ENCODE data around the gene TMED9. TPM values are rescaled to one million over a fixed set of nuclear protein-coding genes. Genes with fewer than 3 reads are reported as not detected.
"Not testable (repeated sequence)": the region's sequence is repeated elsewhere in the genome, so short reads cannot be mapped to it uniquely, and the experiment has no call there.

Gene TMED9
- total RNA-seq, 1 experiment from 2014 or later: 168 TPM

DNA sequence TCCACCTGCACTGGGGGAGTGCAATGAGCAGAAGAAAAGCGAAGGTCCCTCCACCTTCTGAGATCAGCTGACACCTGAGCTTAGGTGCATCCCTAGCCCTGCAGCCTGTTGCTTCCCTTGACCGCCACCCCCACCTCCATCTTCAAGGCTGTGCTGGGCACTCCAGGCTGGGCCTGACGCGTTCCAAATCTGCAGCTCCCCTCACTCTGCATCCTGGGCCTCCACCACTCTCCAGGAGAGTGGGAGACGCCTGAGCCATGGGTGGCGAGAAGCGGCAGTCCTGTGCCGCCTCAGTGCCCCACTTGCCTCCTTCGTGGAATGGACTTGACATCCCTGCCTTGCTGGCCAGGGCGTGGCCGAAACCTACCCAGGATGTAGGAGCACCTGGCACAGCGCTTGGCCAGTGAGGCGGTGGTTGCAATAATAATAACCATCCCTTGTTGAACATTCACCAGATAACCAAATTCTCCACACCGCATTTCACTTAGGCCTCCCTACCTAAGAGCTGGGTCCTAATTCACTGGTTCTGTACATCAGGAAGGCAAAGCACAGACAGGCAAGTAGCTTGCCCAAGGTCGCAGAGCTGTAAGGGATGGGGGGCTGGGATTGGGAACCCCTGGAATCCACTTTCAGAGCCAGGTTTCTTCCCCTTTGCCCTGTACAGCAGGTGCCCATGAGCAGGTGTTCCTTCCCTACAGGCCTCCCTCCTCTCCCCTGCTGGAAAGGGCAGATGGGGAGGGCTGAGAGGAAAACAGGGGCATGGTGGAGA is 19.6 kb downstream of the TMED9 start:
- H3F3A ChIP-seq (ENCODE audit: insufficient read depth, low read depth): no peaks in the 10 kb centered on the region
- H3K9me2 ChIP-seq (ENCODE audit: insufficient read depth): no peaks in the 10 kb centered on the region
- no peaks in the 10 kb centered on the region for H3K79me2 ChIP-seq (ENCODE audit: low read depth)
- H3K4me1 ChIP-seq (replicated peaks; ENCODE audit: insufficient read depth): no peaks in the 10 kb centered on the region
- DNase-seq: no peak
- H3K27me3 ChIP-seq (ENCODE audit: insufficient read depth, low read depth): peaks cover 26% of the 10 kb centered on the region
- no peak overlapping the region for H2AFZ ChIP-seq
- ChIA-PET CTCF (interaction anchor here (0.6 kb wide), 1 partner anchor 473 kb away, joined by 3 read pairs; no protein-coding TSS in a partner anchor), POLR2A (ENCODE audit: unreplicated experiment) (no interaction called here)
- no peak overlapping the region for H3K4me3 ChIP-seq
- TF ChIP-seq, protein P1, sequence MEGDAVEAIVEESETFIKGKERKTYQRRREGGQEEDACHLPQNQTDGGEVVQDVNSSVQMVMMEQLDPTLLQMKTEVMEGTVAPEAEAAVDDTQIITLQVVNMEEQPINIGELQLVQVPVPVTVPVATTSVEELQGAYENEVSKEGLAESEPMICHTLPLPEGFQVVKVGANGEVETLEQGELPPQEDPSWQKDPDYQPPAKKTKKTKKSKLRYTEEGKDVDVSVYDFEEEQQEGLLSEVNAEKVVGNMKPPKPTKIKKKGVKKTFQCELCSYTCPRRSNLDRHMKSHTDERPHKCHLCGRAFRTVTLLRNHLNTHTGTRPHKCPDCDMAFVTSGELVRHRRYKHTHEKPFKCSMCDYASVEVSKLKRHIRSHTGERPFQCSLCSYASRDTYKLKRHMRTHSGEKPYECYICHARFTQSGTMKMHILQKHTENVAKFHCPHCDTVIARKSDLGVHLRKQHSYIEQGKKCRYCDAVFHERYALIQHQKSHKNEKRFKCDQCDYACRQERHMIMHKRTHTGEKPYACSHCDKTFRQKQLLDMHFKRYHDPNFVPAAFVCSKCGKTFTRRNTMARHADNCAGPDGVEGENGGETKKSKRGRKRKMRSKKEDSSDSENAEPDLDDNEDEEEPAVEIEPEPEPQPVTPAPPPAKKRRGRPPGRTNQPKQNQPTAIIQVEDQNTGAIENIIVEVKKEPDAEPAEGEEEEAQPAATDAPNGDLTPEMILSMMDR (conservative IDR thresholded peaks at IDR 0.05): no peak
- no peak for TF ChIP-seq EZH2 (IDR thresholded peaks at IDR 0.05; ENCODE audit: low read depth)
- no peak overlapping the region for H3K27ac ChIP-seq
- H3K36me3 ChIP-seq (ENCODE audit: low read depth): no peaks in the 10 kb centered on the region
- intact Hi-C loops (cut with micrococcal nuclease; ENCODE audit: unreplicated experiment): no loop called here
- no peaks in the 10 kb centered on the region for H4K20me1 ChIP-seq (ENCODE audit: insufficient read depth)
- no TSS peak for BruUV-seq (replicated peaks)
- peaks cover 3% of the 10 kb centered on the region; the same call in 1 of the 2 replicates for H3K9me3 ChIP-seq (ENCODE audit: insufficient read depth, low read depth)
- H3K4me2 ChIP-seq: no peak overlapping the region

DNA sequence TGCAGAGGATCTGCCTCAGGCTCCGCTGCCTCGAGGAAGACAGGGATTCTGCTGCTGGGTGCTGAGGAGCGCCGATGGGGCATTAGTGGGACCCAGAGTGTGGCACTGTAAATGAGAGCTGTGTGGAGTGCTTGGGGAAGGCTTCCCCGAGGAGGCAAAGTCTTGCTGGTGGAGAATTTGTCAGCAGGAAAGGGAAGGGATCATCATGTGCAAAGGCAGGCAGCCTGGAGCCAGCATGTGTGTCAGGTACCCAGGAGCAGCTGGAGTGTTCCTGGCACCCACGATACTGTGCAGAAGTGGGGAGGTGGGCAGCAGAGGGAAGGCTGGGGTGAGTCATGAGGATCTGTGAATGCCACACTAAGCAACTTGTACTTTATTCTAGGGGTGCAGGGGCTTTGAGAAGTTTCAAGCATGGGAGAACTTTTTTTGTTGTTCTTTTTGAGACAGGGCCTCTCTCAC is 20.2 kb downstream of the TMED9 start:
- CTCF ChIA-PET: no interaction called here

DNA sequence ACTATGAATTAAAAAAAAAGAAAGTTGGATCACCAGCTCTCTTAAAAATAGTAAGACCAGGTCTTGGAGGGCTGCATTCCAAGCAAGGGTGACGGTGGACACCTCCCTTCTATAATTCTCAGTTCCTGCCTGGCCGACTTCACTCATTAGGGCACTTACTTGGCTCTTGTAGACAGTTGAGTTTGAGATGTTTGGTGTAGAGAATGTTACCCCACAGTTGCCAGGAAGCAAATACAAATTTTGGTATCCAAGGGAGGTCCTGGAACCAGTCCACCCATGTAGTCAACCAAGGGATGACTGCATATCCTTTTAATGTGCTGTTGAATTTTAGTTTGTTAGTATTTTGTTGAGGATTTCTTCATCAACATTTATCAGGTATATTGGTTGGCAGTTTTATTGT is 28.6 kb downstream of the TMED9 start:
- no peak for TF ChIP-seq EZH2 (IDR thresholded peaks at IDR 0.05; ENCODE audit: low read depth)
- TF ChIP-seq, protein P1 (conservative IDR thresholded peaks at IDR 0.05): no peak
- BruUV-seq (replicated peaks): no TSS peak
- ChIA-PET CTCF (no interaction called here), POLR2A (ENCODE audit: unreplicated experiment) (no interaction called here)
- Histone ChIP-seq H3F3A (ENCODE audit: insufficient read depth, low read depth) (no peaks in the 10 kb centered on the region), H3K4me1 (replicated peaks; ENCODE audit: insufficient read depth) (no peaks in the 10 kb centered on the region), H3K9me3 (ENCODE audit: insufficient read depth, low read depth) (peaks cover 3% of the 10 kb centered on the region; the same call in 1 of the 2 replicates), H3K4me2 (no peak overlapping the region), H4K20me1 (ENCODE audit: insufficient read depth) (no peaks in the 10 kb centered on the region), H3K79me2 (ENCODE audit: low read depth) (no peaks in the 10 kb centered on the region), H3K27ac (no peak overlapping the region), H3K9me2 (ENCODE audit: insufficient read depth) (no peaks in the 10 kb centered on the region), H3K4me3 (no peak overlapping the region), H3K36me3 (ENCODE audit: low read depth) (no peaks in the 10 kb centered on the region), H3K27me3 (ENCODE audit: insufficient read depth, low read depth) (peaks cover 68% of the 10 kb centered on the region), H2AFZ (no peak overlapping the region)
- intact Hi-C loops (cut with micrococcal nuclease; ENCODE audit: unreplicated experiment): no loop called here
- DNase-seq: no peak

More for the DNA sequence above, 20.2 kb downstream of the TMED9 start:
- H3F3A ChIP-seq (ENCODE audit: insufficient read depth, low read depth): no peaks in the 10 kb centered on the region
- intact Hi-C loops (cut with micrococcal nuclease; ENCODE audit: unreplicated experiment): no loop called here
- no peak overlapping the region for H3K4me3 ChIP-seq
- H3K9me2 ChIP-seq (ENCODE audit: insufficient read depth): no peaks in the 10 kb centered on the region
- no peak for DNase-seq
- no peaks in the 10 kb centered on the region for H3K36me3 ChIP-seq (ENCODE audit: low read depth)
- H3K27me3 ChIP-seq (ENCODE audit: insufficient read depth, low read depth): peaks cover 32% of the 10 kb centered on the region
- POLR2A ChIA-PET (ENCODE audit: unreplicated experiment): no interaction called here
- TF ChIP-seq EZH2 (IDR thresholded peaks at IDR 0.05; ENCODE audit: low read depth): no peak
- TF ChIP-seq, protein P1 (conservative IDR thresholded peaks at IDR 0.05): no peak
- no peak overlapping the region for H3K4me2 ChIP-seq
- no peaks in the 10 kb centered on the region for H3K4me1 ChIP-seq (replicated peaks; ENCODE audit: insufficient read depth)
- no TSS peak for BruUV-seq (replicated peaks)
- H3K79me2 ChIP-seq (ENCODE audit: low read depth): no peaks in the 10 kb centered on the region
- H3K9me3 ChIP-seq (ENCODE audit: insufficient read depth, low read depth): peaks cover 3% of the 10 kb centered on the region; the same call in 1 of the 2 replicates
- no peak overlapping the region for H3K27ac ChIP-seq
- H4K20me1 ChIP-seq (ENCODE audit: insufficient read depth): no peaks in the 10 kb centered on the region
- H2AFZ ChIP-seq: no peak overlapping the region

DNA sequence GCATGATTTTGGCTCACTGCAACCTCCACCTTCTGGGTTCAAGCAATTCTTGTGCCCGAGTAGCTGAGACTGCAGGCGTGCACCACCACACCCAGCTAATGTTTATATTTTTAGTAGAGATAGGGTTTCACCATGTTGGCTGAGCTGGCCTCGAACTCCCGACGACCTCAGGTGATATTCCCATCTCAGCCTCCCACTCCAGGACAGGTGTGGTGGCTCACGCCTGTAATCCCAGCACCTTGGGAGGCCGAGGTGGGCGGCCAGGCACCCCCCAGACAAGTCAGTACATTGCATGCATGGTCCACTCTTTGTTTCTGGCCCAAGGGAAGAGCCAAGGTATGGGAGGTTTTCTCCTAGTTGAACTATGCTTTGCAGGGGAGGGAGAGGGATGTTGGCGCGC is 32.2 kb downstream of the TMED9 start:
- BruUV-seq (replicated peaks); intact Hi-C loops (cut with micrococcal nuclease; ENCODE audit: unreplicated experiment); H3K4me1 ChIP-seq (replicated peaks; ENCODE audit: insufficient read depth); H4K20me1 ChIP-seq (ENCODE audit: insufficient read depth); H3F3A ChIP-seq (ENCODE audit: insufficient read depth, low read depth); CTCF ChIA-PET; H3K9me2 ChIP-seq (ENCODE audit: insufficient read depth); DNase-seq; H2AFZ ChIP-seq; H3K79me2 ChIP-seq (ENCODE audit: low read depth); POLR2A ChIA-PET (ENCODE audit: unreplicated experiment); H3K9me3 ChIP-seq (ENCODE audit: insufficient read depth, low read depth); H3K27ac ChIP-seq; H3K4me3 ChIP-seq; H3K4me2 ChIP-seq; H3K36me3 ChIP-seq (ENCODE audit: low read depth): not testable (repeated sequence)
- peaks cover 65% of the 10 kb centered on the region for H3K27me3 ChIP-seq (ENCODE audit: insufficient read depth, low read depth)

DNA sequence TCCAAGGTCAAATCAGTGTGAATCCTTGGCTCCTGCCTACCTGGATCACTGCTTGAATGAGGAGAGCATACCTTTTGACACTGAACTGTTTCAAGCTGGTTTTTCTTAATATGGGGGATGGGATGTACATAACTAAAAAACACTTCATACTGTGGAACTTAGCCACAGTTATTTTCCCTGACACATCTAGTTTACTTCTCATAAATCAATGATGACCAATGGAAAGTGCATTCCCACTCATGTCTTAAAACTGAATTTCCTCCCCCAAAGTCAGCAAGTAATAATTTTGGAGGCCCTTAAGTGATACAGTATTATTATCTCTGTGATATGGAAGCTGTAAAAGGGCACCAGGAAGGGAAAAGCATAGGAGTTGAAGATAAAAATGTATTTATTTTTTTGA is 38.2 kb downstream of the TMED9 start:
- intact Hi-C loops (cut with micrococcal nuclease; ENCODE audit: unreplicated experiment); H3K79me2 ChIP-seq (ENCODE audit: low read depth): not testable (repeated sequence)

More for the DNA sequence above, 38.2 kb downstream of the TMED9 start:
- DNase-seq; H3K4me3 ChIP-seq; H2AFZ ChIP-seq; CTCF ChIA-PET; H3K4me2 ChIP-seq; POLR2A ChIA-PET (ENCODE audit: unreplicated experiment); H3K27ac ChIP-seq; H3K9me3 ChIP-seq (ENCODE audit: insufficient read depth, low read depth); H4K20me1 ChIP-seq (ENCODE audit: insufficient read depth); BruUV-seq (replicated peaks); H3K9me2 ChIP-seq (ENCODE audit: insufficient read depth); H3F3A ChIP-seq (ENCODE audit: insufficient read depth, low read depth); H3K36me3 ChIP-seq (ENCODE audit: low read depth); H3K4me1 ChIP-seq (replicated peaks; ENCODE audit: insufficient read depth): not testable (repeated sequence)
- H3K27me3 ChIP-seq (ENCODE audit: insufficient read depth, low read depth): peaks cover 51% of the 10 kb centered on the region
